ENCODE results near the gene HIP1. TPM values are rescaled to one million over a fixed set of nuclear protein-coding genes. Genes with fewer than 3 reads are reported as not detected.
A peak's percentile ranks its signal among the peaks of the same experiment; 100 is the strongest.
"Not testable (repeated sequence)": the region's sequence is repeated elsewhere in the genome, so short reads cannot be mapped to it uniquely, and the experiment has no call there.

The HIP1 gene
- total and polyA plus RNA-seq, 5 donors from 2014 or later = 0.29 to 10.7 (median 0.79) TPM

GRCh38 chr7:75531359-75531821 is 207.4 kb downstream of the HIP1 start:
- Mint-ChIP-seq H3K4me1 (peaks cover 8 to 17% (median 11%) of the 10 kb centered on the region in 4 donors), H3K9me3 (no peaks in the 10 kb centered on the region), H3K27me3 (no peaks in the 10 kb centered on the region), H3K27ac (no peak overlapping the region), H3K36me3 (peaks cover 1% of the 10 kb centered on the region), H3K4me3 (peak overlapping the region in 1 of 4 donors; percentile 35)
- no peak for DNase-seq
- Histone ChIP-seq H3K9me3 (ENCODE audit: control insufficient read depth in 2 of 2, low read length in 2 of 2) (no peaks in the 10 kb centered on the region), H3K36me3 (ENCODE audit: control insufficient read depth, insufficient read depth, low read length) (no peaks in the 10 kb centered on the region), H3K27ac (ENCODE audit: insufficient read depth, low read length, poor library complexity, severe bottlenecking) (no peak overlapping the region), H3K27me3 (ENCODE audit: control insufficient read depth, insufficient read depth, low read length) (no peaks in the 10 kb centered on the region), H3K4me3 (ENCODE audit: low read depth, low read length) (no peak overlapping the region), H3K4me1 (ENCODE audit: control insufficient read depth, insufficient read depth, low read length, poor library complexity, severe bottlenecking) (peaks cover 10% of the 10 kb centered on the region)
- no peak for ATAC-seq (ENCODE audit: low read depth in 2 of 2)

- Mint-ChIP-seq H3K36me3 (peaks cover 25% of the 10 kb centered on the region), H3K27ac (peak overlapping the region; percentile 94 to 96 (median 95)), H3K4me1 (peaks cover 16 to 42% (median 19%) of the 10 kb centered on the region in 4 donors), H3K4me3 (peak overlapping the region; percentile 79 to 92 (median 91))
- Histone ChIP-seq H3K27ac (ENCODE audit: insufficient read depth, low read length, poor library complexity, severe bottlenecking) (peak overlapping the region; percentile 71), H3K4me3 (ENCODE audit: low read depth, low read length) (peak overlapping the region; percentile 73), H3K4me1 (ENCODE audit: control insufficient read depth, insufficient read depth, low read length, poor library complexity, severe bottlenecking) (peaks cover 17% of the 10 kb centered on the region), H3K36me3 (ENCODE audit: control insufficient read depth, insufficient read depth, low read length) (peaks cover 24% of the 10 kb centered on the region)
- H3K27me3 Mint-ChIP-seq; H3K27me3 ChIP-seq (ENCODE audit: control insufficient read depth, insufficient read depth, low read length); H3K9me3 ChIP-seq (ENCODE audit: control insufficient read depth in 2 of 2, low read length in 2 of 2); H3K9me3 Mint-ChIP-seq; ATAC-seq (ENCODE audit: low read depth in 2 of 2): not testable (repeated sequence)
- DNase-seq = peak in 1 of 3 donors; percentile 25
Observed at GRCh38 chr7:75527224-75527722, 211.5 kb downstream of the HIP1 start.

- not testable (repeated sequence) for DNase-seq; ATAC-seq (ENCODE audit: low read depth in 2 of 2); H3K4me3 ChIP-seq (ENCODE audit: low read depth, low read length); H3K9me3 ChIP-seq (ENCODE audit: control insufficient read depth in 2 of 2, low read length in 2 of 2); H3K27me3 Mint-ChIP-seq; H3K27me3 ChIP-seq (ENCODE audit: control insufficient read depth, insufficient read depth, low read length); H3K27ac ChIP-seq (ENCODE audit: insufficient read depth, low read length, poor library complexity, severe bottlenecking); H3K9me3 Mint-ChIP-seq
- Histone ChIP-seq H3K36me3 (ENCODE audit: control insufficient read depth, insufficient read depth, low read length) (peaks cover 40% of the 10 kb centered on the region), H3K4me1 (ENCODE audit: control insufficient read depth, insufficient read depth, low read length, poor library complexity, severe bottlenecking) (peaks cover 11% of the 10 kb centered on the region)
- Mint-ChIP-seq H3K27ac (peak overlapping the region in 1 of 3 donors; percentile 5), H3K4me1 (peaks cover 22 to 59% (median 27%) of the 10 kb centered on the region in 4 donors), H3K4me3 (peak overlapping the region in 1 of 4 donors; percentile 67), H3K36me3 (peaks cover 50% of the 10 kb centered on the region)
Observed at GRCh38 chr7:75521727-75522126, 217.0 kb downstream of the HIP1 start.

GRCh38 chr7:75518842-75519241 is 219.9 kb downstream of the HIP1 start:
- Mint-ChIP-seq H3K4me1 (peaks cover 14 to 41% (median 20%) of the 10 kb centered on the region in 4 donors), H3K36me3 (peaks cover 38% of the 10 kb centered on the region)
- H3K4me3 Mint-ChIP-seq; H3K27ac Mint-ChIP-seq; H3K9me3 ChIP-seq (ENCODE audit: control insufficient read depth in 2 of 2, low read length in 2 of 2); DNase-seq; ATAC-seq (ENCODE audit: low read depth in 2 of 2); H3K27ac ChIP-seq (ENCODE audit: insufficient read depth, low read length, poor library complexity, severe bottlenecking); H3K4me3 ChIP-seq (ENCODE audit: low read depth, low read length); H3K27me3 Mint-ChIP-seq; H3K9me3 Mint-ChIP-seq; H3K27me3 ChIP-seq (ENCODE audit: control insufficient read depth, insufficient read depth, low read length); H3K4me1 ChIP-seq (ENCODE audit: control insufficient read depth, insufficient read depth, low read length, poor library complexity, severe bottlenecking): not testable (repeated sequence)
- peaks cover 27% of the 10 kb centered on the region for H3K36me3 ChIP-seq (ENCODE audit: control insufficient read depth, insufficient read depth, low read length)

GRCh38 chr7:75509033-75509432 is 229.7 kb downstream of the HIP1 start:
- H3K36me3 Mint-ChIP-seq; H3K4me3 ChIP-seq (ENCODE audit: low read depth, low read length); H3K36me3 ChIP-seq (ENCODE audit: control insufficient read depth, insufficient read depth, low read length); H3K27me3 Mint-ChIP-seq; H3K27ac Mint-ChIP-seq; H3K9me3 ChIP-seq (ENCODE audit: control insufficient read depth in 2 of 2, low read length in 2 of 2); H3K4me1 ChIP-seq (ENCODE audit: control insufficient read depth, insufficient read depth, low read length, poor library complexity, severe bottlenecking); H3K4me3 Mint-ChIP-seq; ATAC-seq (ENCODE audit: low read depth in 2 of 2); H3K4me1 Mint-ChIP-seq; H3K9me3 Mint-ChIP-seq; H3K27ac ChIP-seq (ENCODE audit: insufficient read depth, low read length, poor library complexity, severe bottlenecking); DNase-seq; H3K27me3 ChIP-seq (ENCODE audit: control insufficient read depth, insufficient read depth, low read length): not testable (repeated sequence)

- not testable (repeated sequence) for H3K27ac ChIP-seq (ENCODE audit: insufficient read depth, low read length, poor library complexity, severe bottlenecking); H3K36me3 Mint-ChIP-seq; H3K4me3 Mint-ChIP-seq; ATAC-seq (ENCODE audit: low read depth in 2 of 2); DNase-seq; H3K4me1 ChIP-seq (ENCODE audit: control insufficient read depth, insufficient read depth, low read length, poor library complexity, severe bottlenecking); H3K27me3 Mint-ChIP-seq; H3K4me3 ChIP-seq (ENCODE audit: low read depth, low read length); H3K9me3 ChIP-seq (ENCODE audit: control insufficient read depth in 2 of 2, low read length in 2 of 2); H3K27ac Mint-ChIP-seq; H3K36me3 ChIP-seq (ENCODE audit: control insufficient read depth, insufficient read depth, low read length); H3K4me1 Mint-ChIP-seq; H3K27me3 ChIP-seq (ENCODE audit: control insufficient read depth, insufficient read depth, low read length); H3K9me3 Mint-ChIP-seq
Observed at GRCh38 chr7:75492020-75492419, 246.7 kb downstream of the HIP1 start, which contains the start of gene SPDYE5. Gene SPDYE5, plus strand, starts transcription at chr7:75492320. Its CDS starts 1,728 bp downstream, at chr7:75494048.

DNA sequence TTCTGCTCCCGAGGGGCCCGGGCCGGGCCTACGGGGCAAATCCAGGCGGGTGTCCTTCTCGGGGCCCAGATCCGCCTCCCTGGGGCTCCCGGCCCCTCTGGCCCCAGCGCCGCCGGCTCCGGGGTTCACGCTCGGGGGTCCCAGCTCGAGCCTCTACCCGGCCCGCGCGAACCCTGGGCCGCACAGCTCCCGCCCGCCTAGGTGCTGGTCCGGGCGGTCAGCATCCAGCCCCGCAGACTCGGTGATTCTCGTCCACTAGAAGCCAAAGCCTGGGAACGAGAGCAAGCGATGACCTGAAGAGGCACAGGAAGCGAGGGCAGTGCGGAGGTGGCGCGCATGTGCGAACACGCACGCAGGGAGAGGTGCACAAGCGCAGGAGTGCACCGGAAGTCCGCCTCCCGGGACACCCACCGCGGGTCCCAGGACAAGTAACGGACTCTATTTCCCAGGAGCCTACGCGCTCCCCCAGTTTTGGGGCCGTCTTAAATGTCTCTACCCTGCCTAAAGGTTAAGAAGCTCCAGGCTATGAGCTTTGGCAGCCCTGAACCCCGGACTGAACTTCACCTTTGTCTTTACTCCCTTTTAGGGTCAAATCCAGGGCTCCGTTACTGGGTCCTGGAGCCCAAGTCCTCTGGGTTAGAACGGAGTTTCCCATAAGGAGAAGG is 252.6 kb downstream of the HIP1 start, which contains the start of gene POM121C:
Gene POM121C, minus strand, starts transcription at position 321 of the 665 bp plus-strand sequence. CDS start 44,803 bp downstream, outside the sequence.
- peak within 1 kb of the TSS; percentile 54 for H3K4me3 ChIP-seq (ENCODE audit: low read depth, low read length)
- not testable (repeated sequence) for H3K36me3 Mint-ChIP-seq; H3K27me3 Mint-ChIP-seq; H3K4me1 ChIP-seq (ENCODE audit: control insufficient read depth, insufficient read depth, low read length, poor library complexity, severe bottlenecking); H3K9me3 ChIP-seq (ENCODE audit: control insufficient read depth in 2 of 2, low read length in 2 of 2); H3K27me3 ChIP-seq (ENCODE audit: control insufficient read depth, insufficient read depth, low read length); H3K9me3 Mint-ChIP-seq; H3K36me3 ChIP-seq (ENCODE audit: control insufficient read depth, insufficient read depth, low read length)
- ATAC-seq (ENCODE audit: low read depth in 2 of 2) (peak; percentile 98 to 100), DNase-seq (peak; percentile 77 to 94 (median 81))
- Mint-ChIP-seq H3K4me1 (peaks cover 0 to 31% (median 5%) of the 10 kb centered on the region in 4 donors), H3K27ac (peak within 1 kb of the TSS; percentile 78 to 87 (median 84)), H3K4me3 (peak within 1 kb of the TSS; percentile 90 to 93 (median 92))
- peak within 1 kb of the TSS; percentile 69 for H3K27ac ChIP-seq (ENCODE audit: insufficient read depth, low read length, poor library complexity, severe bottlenecking)

Measured in CD4-positive, CD25-positive, alpha-beta regulatory T cell (primary cell).